ENCODE measurements around the gene CA7. TPM values are rescaled to one million over a fixed set of nuclear protein-coding genes. Genes with fewer than 3 reads are reported as not detected.
A peak's percentile ranks its signal among the peaks of the same experiment; 100 is the strongest.

Gene CA7
- total RNA-seq, 4 donors from 2014 or later, result 107 to 237 (median 152) TPM

DNA sequence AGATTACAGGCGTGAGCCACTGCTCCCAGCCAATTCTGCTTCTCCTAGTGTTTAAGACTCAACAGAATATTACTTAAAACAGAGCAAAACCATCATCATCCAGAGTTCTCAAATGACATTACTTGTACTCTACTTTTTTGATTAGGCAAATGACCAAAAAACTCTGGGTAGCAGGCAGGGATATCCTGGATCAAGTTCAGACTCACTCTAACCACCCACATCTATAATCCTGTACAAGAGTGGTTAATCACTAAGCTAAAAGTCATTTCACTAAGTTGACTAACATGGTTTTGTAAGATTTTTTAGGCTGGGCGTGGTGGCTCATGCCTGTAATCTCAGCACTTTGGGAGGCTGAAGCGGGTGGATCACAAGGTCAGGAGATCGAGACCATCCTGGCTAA, 20.2 kb upstream of the CA7 start:
- TF ChIP-seq POLR2AphosphoS5 (IDR thresholded peaks at IDR 0.05), result no peak
- no peak for TF ChIP-seq EP300 (IDR thresholded peaks at IDR 0.05; ENCODE audit: low read depth)
- no peak for TF ChIP-seq POLR2A (IDR thresholded peaks at IDR 0.05)
- no peak for DNase-seq
- peaks cover 0 to 4% (median under 1%) of the 10 kb centered on the region in 4 donors for H3K4me1 ChIP-seq
- no peaks in the 10 kb centered on the region for H3K27me3 ChIP-seq
- no peak overlapping the region for H3K4me3 ChIP-seq
- no peak overlapping the region for H3K27ac ChIP-seq
- 95 to 100% methylated on average over 1 to 4 of the region's 4 CpGs for WGBS, 2 donors (ENCODE audit: low coverage in 1 of 2)
- intact Hi-C loops (cut with DNase I; ENCODE audit: low total_unique reads), result no loop called here
- H3K36me3 ChIP-seq, result peaks cover 0 to 51% (median 21%) of the 10 kb centered on the region in 4 donors
- no peaks in the 10 kb centered on the region for H3K9me3 ChIP-seq
- in situ Hi-C loops (cut with MboI; ENCODE audit: low pct_ligation_motif_present in 1 of 4, low pct_unique_long_range_greater_than_20kb in 1 of 4, low sequenced_read_pairs in 3 of 4), result no loop called here

DNA sequence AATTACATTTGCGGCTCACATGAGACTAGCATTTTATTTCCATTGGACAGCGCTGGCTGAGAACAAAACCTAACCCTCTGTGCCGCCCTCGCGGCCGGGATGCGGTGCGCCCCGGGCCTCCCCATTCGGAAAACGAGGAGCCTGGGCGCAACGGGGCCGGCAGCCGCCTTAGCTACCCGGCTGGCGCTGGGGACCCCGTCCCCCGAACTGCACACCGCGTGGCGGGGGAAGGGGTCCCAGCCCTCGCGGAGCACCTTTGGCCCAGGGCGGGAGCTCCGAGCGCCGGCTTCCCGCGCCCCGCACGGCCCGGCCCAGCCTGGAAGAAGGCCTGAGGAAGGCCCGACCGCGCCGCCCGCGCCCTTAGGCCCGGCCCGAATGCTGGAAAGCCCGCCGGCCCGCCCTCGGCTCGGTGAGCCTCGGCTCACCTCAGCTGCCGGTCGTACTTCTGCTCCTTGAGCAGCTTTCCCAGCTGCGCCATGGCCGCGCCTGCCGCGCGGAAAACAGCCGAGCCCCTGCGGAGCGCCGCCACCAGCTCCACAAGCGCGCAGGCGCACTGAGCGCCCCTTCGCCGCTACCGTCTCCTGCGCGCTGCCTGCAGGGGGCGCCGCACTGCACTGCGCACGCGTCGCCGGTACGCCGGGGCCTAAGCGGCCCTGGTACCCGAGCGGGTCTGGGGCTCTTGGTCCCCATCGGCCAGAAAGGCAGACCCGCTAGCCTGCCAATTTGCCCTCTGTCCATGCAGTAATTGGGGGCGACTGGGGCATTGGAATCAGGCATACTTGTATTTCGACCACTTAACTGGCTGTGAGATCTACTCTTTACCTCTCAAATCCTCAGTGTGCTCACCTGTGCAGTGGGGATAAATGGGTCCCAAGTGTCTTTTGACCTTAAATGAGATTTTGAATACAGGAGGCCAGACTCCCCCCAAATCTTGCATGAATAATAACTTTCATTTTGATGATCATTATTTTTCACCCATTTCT, 13.5 kb upstream of the CA7 start, which contains the start of gene NAE1:
TSS of gene NAE1 (minus strand) at position 555 of the 983 bp plus-strand sequence. CDS start at position 478, 77 bp downstream.
- intact Hi-C loops (cut with DNase I; ENCODE audit: low total_unique reads) (loop anchor here (2.0 kb wide), 1 partner anchor 36 kb away; no protein-coding TSS in a partner anchor), in situ Hi-C loops (cut with MboI; ENCODE audit: low pct_ligation_motif_present in 1 of 4, low pct_unique_long_range_greater_than_20kb in 1 of 4, low sequenced_read_pairs in 3 of 4) (no loop called here)
- WGBS, 2 donors (ENCODE audit: low coverage in 1 of 2), result 0 to 1% methylated on average over 5 to 49 of the region's 84 CpGs
- Histone ChIP-seq H3K4me3 (peak within 1 kb of the TSS; percentile 71 to 95 (median 90)), H3K4me1 (peaks cover 6 to 18% (median 12%) of the 10 kb centered on the region in 4 donors), H3K9me3 (no peaks in the 10 kb centered on the region), H3K27me3 (no peaks in the 10 kb centered on the region), H3K36me3 (peaks cover 0 to 12% (median 5%) of the 10 kb centered on the region in 4 donors), H3K27ac (peak within 1 kb of the TSS; percentile 91 to 95 (median 94))
- peak; percentile 90 for DNase-seq
- TF ChIP-seq EP300 (IDR thresholded peaks at IDR 0.05; ENCODE audit: low read depth) (no peak), POLR2AphosphoS5 (IDR thresholded peaks at IDR 0.05) (peak; percentile 83 to 95 (median 93)), POLR2A (IDR thresholded peaks at IDR 0.05) (peak; percentile 87)
- TF ChIP-seq, protein P1, sequence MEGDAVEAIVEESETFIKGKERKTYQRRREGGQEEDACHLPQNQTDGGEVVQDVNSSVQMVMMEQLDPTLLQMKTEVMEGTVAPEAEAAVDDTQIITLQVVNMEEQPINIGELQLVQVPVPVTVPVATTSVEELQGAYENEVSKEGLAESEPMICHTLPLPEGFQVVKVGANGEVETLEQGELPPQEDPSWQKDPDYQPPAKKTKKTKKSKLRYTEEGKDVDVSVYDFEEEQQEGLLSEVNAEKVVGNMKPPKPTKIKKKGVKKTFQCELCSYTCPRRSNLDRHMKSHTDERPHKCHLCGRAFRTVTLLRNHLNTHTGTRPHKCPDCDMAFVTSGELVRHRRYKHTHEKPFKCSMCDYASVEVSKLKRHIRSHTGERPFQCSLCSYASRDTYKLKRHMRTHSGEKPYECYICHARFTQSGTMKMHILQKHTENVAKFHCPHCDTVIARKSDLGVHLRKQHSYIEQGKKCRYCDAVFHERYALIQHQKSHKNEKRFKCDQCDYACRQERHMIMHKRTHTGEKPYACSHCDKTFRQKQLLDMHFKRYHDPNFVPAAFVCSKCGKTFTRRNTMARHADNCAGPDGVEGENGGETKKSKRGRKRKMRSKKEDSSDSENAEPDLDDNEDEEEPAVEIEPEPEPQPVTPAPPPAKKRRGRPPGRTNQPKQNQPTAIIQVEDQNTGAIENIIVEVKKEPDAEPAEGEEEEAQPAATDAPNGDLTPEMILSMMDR (IDR thresholded peaks at IDR 0.05), result peak; percentile 83 to 99 (median 98)

DNA sequence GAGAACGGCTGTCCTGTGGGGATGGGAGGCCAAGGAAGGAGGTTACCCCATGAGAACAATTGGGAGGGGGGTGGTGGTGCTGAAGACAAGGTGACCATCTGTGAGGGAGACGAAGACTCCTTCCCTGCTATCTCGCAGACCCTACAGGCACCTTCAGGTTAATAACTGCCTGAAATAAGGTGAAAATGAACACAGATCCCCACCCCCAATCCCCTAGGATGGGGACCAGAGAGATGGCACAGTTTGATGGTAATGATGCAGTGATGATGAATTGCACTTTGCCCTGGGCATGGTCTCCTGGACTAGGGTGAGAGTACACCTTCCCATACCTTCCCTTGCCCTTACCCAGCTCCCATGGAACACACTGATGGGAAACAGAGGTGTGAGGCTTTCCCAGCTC, 12.0 kb upstream of the CA7 start:
- H3K27me3 ChIP-seq, result no peaks in the 10 kb centered on the region
- H3K36me3 ChIP-seq, result peaks cover 0 to 1% (median 0%) of the 10 kb centered on the region in 4 donors
- no peak for TF ChIP-seq POLR2A (IDR thresholded peaks at IDR 0.05)
- TF ChIP-seq, protein P1 (IDR thresholded peaks at IDR 0.05), result no peak
- peaks cover 6 to 18% (median 12%) of the 10 kb centered on the region in 4 donors for H3K4me1 ChIP-seq
- intact Hi-C loops (cut with DNase I; ENCODE audit: low total_unique reads), result no loop called here
- DNase-seq, result peak; percentile 26
- H3K27ac ChIP-seq, result no peak overlapping the region
- WGBS, 2 donors (ENCODE audit: low coverage in 1 of 2), result 83 to 86% methylated on average over 3 of the region's 3 CpGs
- no peaks in the 10 kb centered on the region for H3K9me3 ChIP-seq
- no peak overlapping the region for H3K4me3 ChIP-seq
- in situ Hi-C loops (cut with MboI; ENCODE audit: low pct_ligation_motif_present in 1 of 4, low pct_unique_long_range_greater_than_20kb in 1 of 4, low sequenced_read_pairs in 3 of 4), result no loop called here

DNA sequence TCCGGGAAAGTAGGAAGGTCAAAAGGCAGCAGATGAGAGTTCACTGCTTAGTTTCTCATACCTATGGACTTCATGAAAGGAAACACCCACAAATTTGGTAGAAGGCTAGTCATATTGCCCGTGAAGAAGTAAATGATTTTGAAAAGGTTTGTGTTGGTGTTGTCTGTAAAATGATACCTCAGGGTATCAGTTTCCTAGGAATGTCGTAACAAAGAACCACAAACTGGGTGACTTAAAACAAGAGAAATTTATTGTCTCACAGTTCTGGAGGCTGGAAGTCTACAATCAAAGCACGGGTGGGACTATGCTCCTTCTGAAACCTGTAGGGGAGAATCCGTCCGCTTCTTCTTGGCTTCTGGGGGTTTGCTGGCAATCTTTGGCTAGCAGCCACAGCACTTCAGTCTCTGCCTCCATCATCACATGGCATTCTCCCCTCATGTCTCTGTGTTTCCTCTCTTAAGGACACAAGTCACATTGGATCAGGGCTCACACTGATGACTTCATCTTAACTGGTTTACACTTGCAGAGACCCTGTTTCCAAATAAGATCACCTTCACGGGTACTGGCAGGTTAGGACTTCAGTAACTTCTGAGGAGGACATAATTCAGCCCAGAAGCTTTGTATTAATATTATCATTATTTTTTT, 11.4 kb upstream of the CA7 start:
- no peak overlapping the region for H3K4me3 ChIP-seq
- H3K9me3 ChIP-seq, result no peaks in the 10 kb centered on the region
- intact Hi-C loops (cut with DNase I; ENCODE audit: low total_unique reads) (no loop called here), in situ Hi-C loops (cut with MboI; ENCODE audit: low pct_ligation_motif_present in 1 of 4, low pct_unique_long_range_greater_than_20kb in 1 of 4, low sequenced_read_pairs in 3 of 4) (no loop called here)
- no peaks in the 10 kb centered on the region for H3K36me3 ChIP-seq
- peaks cover 6 to 18% (median 12%) of the 10 kb centered on the region in 4 donors for H3K4me1 ChIP-seq
- H3K27me3 ChIP-seq, result no peaks in the 10 kb centered on the region
- 68 to 72% methylated on average over 5 to 7 of the region's 7 CpGs for WGBS, 2 donors (ENCODE audit: low coverage in 1 of 2)
- no peak for DNase-seq
- TF ChIP-seq, protein P1 (IDR thresholded peaks at IDR 0.05), result no peak
- TF ChIP-seq POLR2AphosphoS5 (IDR thresholded peaks at IDR 0.05), result no peak
- TF ChIP-seq POLR2A (IDR thresholded peaks at IDR 0.05), result no peak
- TF ChIP-seq EP300 (IDR thresholded peaks at IDR 0.05; ENCODE audit: low read depth), result no peak
- no peak overlapping the region for H3K27ac ChIP-seq

All from transverse colon (tissue), 4 donors.